Neural cell (in vitro differentiated cells): ENCODE results near the gene TTYH1. TPM values are rescaled to one million over a fixed set of nuclear protein-coding genes. Genes with fewer than 3 reads are reported as not detected.

Experiments used
- H2AFZ ChIP-seq: fragments of 200-600, 300-800 bp; sonication (generic), shearing (Covaris generic); 2 replicates; pipeline ENCODE4 v1.6.0; 2014; ENCODE audit warnings: low read depth, mild to moderate bottlenecking, antibody characterized with exemption, low read length, moderate library complexity
- H3F3A ChIP-seq: fragments of 200-600 bp; shearing (Covaris generic); 2 replicates; pipeline ENCODE4 v1.6.1; 2016; ENCODE audit warnings: mild to moderate bottlenecking, moderate library complexity, mixed read lengths, antibody characterized with exemption, low read length; ENCODE audit not compliant: insufficient read depth, poor library complexity, severe bottlenecking
- H3K27ac ChIP-seq: fragments of 200-600, 300-800 bp; sonication (generic), shearing (Covaris generic); 2 replicates; pipeline ENCODE4 v1.5.1; 2014; ENCODE audit warnings: mild to moderate bottlenecking, low read length, moderate library complexity
- H3K27me3 ChIP-seq: fragments of 300-800, 200-600 bp; sonication (generic), shearing (Covaris generic); 2 replicates; pipeline ENCODE4 v1.6.0; 2014; ENCODE audit warnings: mild to moderate bottlenecking, low read depth, low read length, moderate library complexity; ENCODE audit not compliant: insufficient read depth
- H3K36me3 ChIP-seq: fragments of 300-800, 200-600 bp; sonication (generic), shearing (Covaris generic); 2 replicates; pipeline ENCODE4 v1.5.1; 2014; ENCODE audit warnings: mild to moderate bottlenecking, antibody characterized with exemption, low read length, moderate library complexity; ENCODE audit not compliant: insufficient read depth
- H3K4me2 ChIP-seq: fragments of 300-800, 200-600 bp; sonication (generic), shearing (Covaris generic); 2 replicates; pipeline ENCODE4 v1.6.0; 2014; ENCODE audit warnings: mild to moderate bottlenecking, low read length
- H3K4me3 ChIP-seq: fragments of 300-800, 200-600 bp; sonication (generic), shearing (Covaris generic); 2 replicates; pipeline ENCODE4 v1.5.1; 2014; ENCODE audit warnings: mild to moderate bottlenecking, low read length, moderate library complexity
- H3K79me2 ChIP-seq: fragments of 200-600 bp; shearing (Covaris generic); replicated peaks from 2 replicates; pipeline ENCODE4 v1.6.0; 2014; ENCODE audit warnings: mild to moderate bottlenecking, low read length, moderate library complexity; ENCODE audit not compliant: insufficient read depth
- H3K9ac ChIP-seq: fragments of 300-800, 200-600 bp; sonication (generic), shearing (Covaris generic); 2 replicates; pipeline ENCODE4 v1.6.1; 2016; ENCODE audit warnings: mild to moderate bottlenecking, low read length, mixed read lengths
- H3K9me2 ChIP-seq: fragments of 200-600 bp; shearing (Covaris generic); 2 replicates; pipeline ENCODE4 v1.6.1; 2016; ENCODE audit warnings: mild to moderate bottlenecking, low read length, mixed read lengths; ENCODE audit not compliant: insufficient read depth
- H3K9me3 ChIP-seq: fragments of 200-600, 300-800 bp; sonication (generic), shearing (Covaris generic); 2 replicates; pipeline ENCODE4 v1.6.1; 2016; ENCODE audit warnings: mild to moderate bottlenecking, mixed run types, low read length, moderate library complexity, mixed read lengths
- H4K20me1 ChIP-seq: fragments of 200-600 bp; shearing (Covaris generic); 2 replicates; pipeline ENCODE4 v1.6.1; 2016; ENCODE audit warnings: mild to moderate bottlenecking, mixed run types; ENCODE audit not compliant: insufficient read depth
- CTCF ChIP-seq: fragments of 450-650 bp; IDR thresholded peaks from 2 replicates; pipeline ENCODE4 v1.5.1; 2014; ENCODE audit warnings: antibody characterized with exemption, mild to moderate bottlenecking, moderate library complexity; ENCODE audit not compliant: poor library complexity, severe bottlenecking
- EP300 ChIP-seq: fragments of 450-650 bp; conservative IDR thresholded peaks from 2 replicates; pipeline ENCODE4 v1.6.1; 2014; ENCODE audit warnings: antibody characterized with exemption, mild to moderate bottlenecking, moderate library complexity; ENCODE audit not compliant: poor library complexity, severe bottlenecking
- EZH2 ChIP-seq: fragments of 200-600, 300-800 bp; shearing (Covaris generic), sonication (generic); IDR thresholded peaks from 2 replicates; pipeline ENCODE4 v1.6.1; 2014; ENCODE audit warnings: antibody characterized with exemption, low read length, borderline replicate concordance, mild to moderate bottlenecking; ENCODE audit not compliant: insufficient read depth, poor library complexity, severe bottlenecking
- MXI1 ChIP-seq: fragments of 450-650 bp; conservative IDR thresholded peaks from 2 replicates; pipeline ENCODE4 v1.6.1; 2014; ENCODE audit warnings: antibody characterized with exemption, mild to moderate bottlenecking; ENCODE audit not compliant: poor library complexity, severe bottlenecking
- POLR2AphosphoS5 ChIP-seq: IDR thresholded peaks from 2 replicates; pipeline ENCODE4 v1.6.1; 2012
- RAD21 ChIP-seq: fragments of 450-650 bp; conservative IDR thresholded peaks from 2 replicates; pipeline ENCODE4 v1.6.1; 2014; ENCODE audit warnings: antibody characterized with exemption, mild to moderate bottlenecking, moderate library complexity
- REST ChIP-seq: IDR thresholded peaks from 2 replicates; pipeline ENCODE4 v1.6.1; 2012; ENCODE audit warnings: borderline replicate concordance
- SMC3 ChIP-seq: fragments of 450-650 bp; conservative IDR thresholded peaks from 2 replicates; pipeline ENCODE4 v1.6.1; 2014; ENCODE audit warnings: antibody characterized with exemption, mild to moderate bottlenecking, moderate library complexity; ENCODE audit not compliant: poor library complexity
- TAF1 ChIP-seq: IDR thresholded peaks from 2 replicates; pipeline ENCODE4 v1.6.1; 2012; ENCODE audit warnings: low read depth
- polyA plus RNA-seq: library from polyadenylated mRNA; depleted of rRNA; stranded (reverse); fragments of >200 nt; gene quantifications from 2 replicates; pipeline ENCODE4 v1.2.3, GENCODE V29; 2014

Gene TTYH1
- polyA plus RNA-seq, 1 donor from 2014 or later, result 36.1 TPM

DNA sequence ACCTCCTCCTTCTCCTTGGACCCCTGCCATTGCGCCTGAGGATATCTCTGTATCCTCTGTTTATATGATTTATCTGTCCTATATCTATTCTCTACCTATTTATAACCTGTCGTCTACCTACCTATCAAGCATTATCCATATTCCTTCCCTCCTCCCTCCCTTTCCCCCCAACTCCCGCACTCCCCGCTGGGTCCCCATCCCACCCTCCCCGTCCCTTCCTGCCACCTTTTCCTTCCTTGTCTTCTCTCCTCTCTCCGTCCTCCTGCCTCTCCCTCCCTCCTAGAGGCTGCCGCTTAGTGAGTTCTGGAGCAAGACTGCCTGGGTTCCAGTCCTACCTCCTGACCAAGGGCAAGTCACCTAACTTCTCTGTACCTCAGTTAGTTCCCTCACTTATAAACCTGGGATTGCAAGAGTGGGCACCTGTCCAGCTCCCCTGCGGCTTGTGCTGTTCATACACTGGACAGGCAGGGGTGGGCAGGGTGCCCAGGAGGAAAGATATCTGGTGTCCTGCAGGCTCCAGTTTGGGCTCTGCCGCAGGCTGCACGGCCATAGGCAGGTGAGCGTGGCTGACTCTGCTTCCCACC is 16.1 kb downstream of the TTYH1 start:
- no peaks in the 10 kb centered on the region for H3K36me3 ChIP-seq
- no peak for TF ChIP-seq TAF1
- TF ChIP-seq REST, result no peak
- no peak for TF ChIP-seq MXI1
- TF ChIP-seq EZH2, result no peak
- TF ChIP-seq POLR2AphosphoS5, result no peak
- H4K20me1 ChIP-seq, result no peaks in the 10 kb centered on the region
- no peaks in the 10 kb centered on the region for H3K79me2 ChIP-seq
- H2AFZ ChIP-seq, result no peak overlapping the region
- H3K9ac ChIP-seq, result no peak overlapping the region
- H3F3A ChIP-seq, result no peaks in the 10 kb centered on the region
- H3K9me3 ChIP-seq, result no peaks in the 10 kb centered on the region
- no peak overlapping the region for H3K27ac ChIP-seq
- no peaks in the 10 kb centered on the region for H3K9me2 ChIP-seq
- H3K4me2 ChIP-seq, result no peak overlapping the region
- H3K4me3 ChIP-seq, result no peak overlapping the region
- no peaks in the 10 kb centered on the region for H3K27me3 ChIP-seq

DNA sequence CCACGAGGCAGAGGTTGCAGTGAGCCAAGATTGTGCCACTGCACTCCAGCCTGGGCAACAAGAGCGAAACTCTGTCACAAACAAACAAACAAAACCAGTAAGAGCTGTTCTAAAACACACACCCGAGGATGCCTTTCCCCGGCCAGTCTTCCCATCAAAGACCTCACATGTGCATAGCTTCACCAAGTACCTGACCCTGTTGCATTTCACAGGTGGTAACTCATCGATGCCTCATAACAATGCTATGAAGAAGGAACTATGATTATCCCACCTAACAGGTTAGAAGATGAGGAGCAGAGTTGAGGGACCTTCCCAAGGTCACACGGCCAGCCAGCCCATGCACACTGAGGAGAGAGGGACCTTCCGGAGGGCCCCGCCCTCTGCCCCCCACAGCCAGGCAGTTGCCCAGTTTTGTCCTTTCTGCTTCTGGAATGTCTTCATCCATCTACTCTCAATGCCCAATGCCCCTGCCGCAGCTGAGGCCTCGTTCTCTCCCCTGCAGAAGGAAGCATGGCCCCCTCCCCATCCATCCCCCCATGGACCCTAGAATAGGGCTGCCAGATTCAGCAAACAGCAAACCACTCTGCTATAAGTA is 17.0 kb downstream of the TTYH1 start:
- H3F3A ChIP-seq, result no peaks in the 10 kb centered on the region
- H4K20me1 ChIP-seq, result no peaks in the 10 kb centered on the region
- H3K27ac ChIP-seq, result no peak overlapping the region
- no peak overlapping the region for H3K9ac ChIP-seq
- H3K27me3 ChIP-seq, result no peaks in the 10 kb centered on the region
- H3K9me2 ChIP-seq, result no peaks in the 10 kb centered on the region
- H3K9me3 ChIP-seq, result no peaks in the 10 kb centered on the region
- no peaks in the 10 kb centered on the region for H3K79me2 ChIP-seq
- TF ChIP-seq SMC3 (no peak), CTCF (no peak), EP300 (no peak), RAD21 (no peak), MXI1 (no peak), POLR2AphosphoS5 (no peak), REST (no peak), EZH2 (no peak), TAF1 (no peak)
- no peak overlapping the region for H2AFZ ChIP-seq
- H3K36me3 ChIP-seq, result no peaks in the 10 kb centered on the region
- no peak overlapping the region for H3K4me2 ChIP-seq
- no peak overlapping the region for H3K4me3 ChIP-seq
